ENCODE data around the gene ADAM15.

The ADAM15 gene

GRCh38 chr1:155073377-155074242 is 22.5 kb downstream of the ADAM15 start:
- DNase-seq = no peak

GRCh38 chr1:155075535-155075934 is 24.4 kb downstream of the ADAM15 start:
- DNase-seq = no peak

GRCh38 chr1:155076371-155076770 is 25.3 kb downstream of the ADAM15 start:
- DNase-seq = no peak

- DNase-seq = no peak
Measured at GRCh38 chr1:155077346-155077745, 26.2 kb downstream of the ADAM15 start.

- DNase-seq = no peak
Measured at GRCh38 chr1:155077758-155078445, 26.8 kb downstream of the ADAM15 start.

- DNase-seq = peak; percentile 54 to 70
Measured at GRCh38 chr1:155078469-155079209, 27.5 kb downstream of the ADAM15 start, which contains the start of gene EFNA3. Gene EFNA3 (plus strand): TSS chr1:155078837. CDS start chr1:155078942, 105 bp downstream.

GRCh38 chr1:155079210-155079486 is 28.0 kb downstream of the ADAM15 start:
- no peak for DNase-seq

- no peak for DNase-seq
Measured at GRCh38 chr1:155079487-155080311, 28.6 kb downstream of the ADAM15 start.

- peak in 1 of 2 donors; percentile 31 for DNase-seq
Measured at GRCh38 chr1:155080312-155081228, 29.5 kb downstream of the ADAM15 start.

- DNase-seq = peak in 1 of 2 donors; percentile 32
Measured at GRCh38 chr1:155081472-155082300, 30.6 kb downstream of the ADAM15 start.

GRCh38 chr1:155082301-155083051 is 31.4 kb downstream of the ADAM15 start:
- DNase-seq = no peak

GRCh38 chr1:155083052-155083541 is 32.0 kb downstream of the ADAM15 start:
- no peak for DNase-seq

GRCh38 chr1:155083865-155084721 is 33.0 kb downstream of the ADAM15 start:
- peak in 1 of 2 donors; percentile 31 for DNase-seq

GRCh38 chr1:155084722-155085503 is 33.8 kb downstream of the ADAM15 start:
- peak; percentile 86 to 88 for DNase-seq

GRCh38 chr1:155085504-155086127 is 34.5 kb downstream of the ADAM15 start:
- DNase-seq = peak; percentile 65 to 67

- DNase-seq = peak; percentile 81 to 89
Measured at GRCh38 chr1:155086128-155086741, 35.1 kb downstream of the ADAM15 start.

Data from stimulated activated CD4-positive, alpha-beta T cell treated with anti-CD3 and anti-CD28 coated beads, Interleukin-2, amount 100 ng/mL, for 48 hours (primary cell).